KOPT-K1 (cell line): ENCODE measurements around the gene TMEM94.

Source experiments
- H3K27ac ChIP-seq: fragments of 200-600 bp; sonication (generic); 2 replicates; pipeline ENCODE4 v1.5.1; 2016; ENCODE audit warnings: antibody characterized with exemption, mild to moderate bottlenecking, low read depth, low read length; ENCODE audit not compliant: poor library complexity, severe bottlenecking
- H3K36me3 ChIP-seq: fragments of 200-600 bp; sonication (generic); 2 replicates; pipeline ENCODE4 v1.5.1; 2017; ENCODE audit warnings: antibody characterized with exemption, mild to moderate bottlenecking, low read length, moderate library complexity; ENCODE audit not compliant: insufficient read depth
- H3K9me3 ChIP-seq: fragments of 200-600 bp; sonication (generic); 2 replicates; pipeline ENCODE4 v1.5.1; 2017; ENCODE audit warnings: antibody characterized with exemption, low read length, mild to moderate bottlenecking; ENCODE audit not compliant: insufficient read depth, poor library complexity, severe bottlenecking

The TMEM94 gene

DNA sequence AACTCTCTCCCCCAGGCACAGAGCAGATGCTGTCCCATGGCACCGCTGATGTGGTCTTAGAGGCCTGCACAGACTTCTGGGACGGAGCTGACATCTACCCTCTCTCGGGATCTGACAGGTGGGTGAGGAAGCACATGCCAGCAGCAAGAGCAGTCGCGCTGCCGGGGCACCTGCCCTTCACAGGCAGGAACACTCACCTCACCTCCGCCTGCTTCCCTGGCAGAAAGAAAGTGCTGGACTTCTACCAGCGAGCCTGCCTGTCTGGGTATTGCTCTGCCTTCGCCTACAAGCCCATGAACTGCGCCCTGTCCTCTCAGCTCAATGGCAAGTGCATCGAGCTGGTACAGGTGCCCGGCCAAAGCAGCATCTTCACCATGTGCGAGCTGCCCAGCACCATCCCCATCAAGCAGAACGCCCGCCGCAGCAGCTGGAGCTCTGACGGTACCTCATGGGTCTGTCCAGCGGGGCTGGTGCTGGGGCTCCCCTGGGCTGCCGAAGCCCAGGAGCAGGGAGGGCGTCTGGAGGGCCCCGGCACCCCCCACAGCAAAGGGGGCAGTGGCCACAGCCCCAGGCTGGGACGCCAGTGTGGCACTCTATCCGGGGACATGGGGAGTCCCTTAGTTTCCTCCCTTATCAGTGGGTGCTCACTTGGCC, 37.2 kb downstream of the TMEM94 start:
- Histone ChIP-seq H3K27ac (no peak overlapping the region), H3K9me3 (no peaks in the 10 kb centered on the region), H3K36me3 (peaks cover 87% of the 10 kb centered on the region)

DNA sequence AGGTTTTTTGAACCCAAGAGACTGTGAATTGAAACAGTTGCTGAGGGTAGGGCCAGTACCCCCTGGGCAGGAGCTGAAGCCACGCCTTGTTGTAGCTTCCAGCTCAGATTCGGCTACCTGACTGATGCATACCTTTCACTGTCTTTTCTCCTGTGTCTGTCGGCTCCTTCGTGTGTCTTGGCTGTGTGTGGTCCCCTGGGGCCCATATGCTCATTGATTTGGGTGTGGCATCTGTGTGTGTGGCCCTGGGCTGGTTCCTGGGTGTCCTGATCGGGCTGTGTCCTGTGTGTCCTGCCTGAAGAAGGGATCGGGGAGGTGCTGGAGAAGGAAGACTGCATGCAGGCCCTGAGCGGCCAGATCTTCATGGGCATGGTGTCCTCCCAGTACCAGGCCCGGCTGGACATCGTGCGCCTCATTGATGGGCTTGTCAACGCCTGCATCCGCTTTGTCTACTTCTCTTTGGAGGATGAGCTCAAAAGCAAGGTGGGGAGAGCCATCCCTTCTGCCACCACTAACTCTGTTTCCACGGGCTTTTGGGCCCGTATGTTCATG, 38.0 kb downstream of the TMEM94 start:
- H3K36me3 ChIP-seq: peaks cover 95% of the 10 kb centered on the region
- H3K9me3 ChIP-seq: no peaks in the 10 kb centered on the region
- no peak overlapping the region for H3K27ac ChIP-seq

DNA sequence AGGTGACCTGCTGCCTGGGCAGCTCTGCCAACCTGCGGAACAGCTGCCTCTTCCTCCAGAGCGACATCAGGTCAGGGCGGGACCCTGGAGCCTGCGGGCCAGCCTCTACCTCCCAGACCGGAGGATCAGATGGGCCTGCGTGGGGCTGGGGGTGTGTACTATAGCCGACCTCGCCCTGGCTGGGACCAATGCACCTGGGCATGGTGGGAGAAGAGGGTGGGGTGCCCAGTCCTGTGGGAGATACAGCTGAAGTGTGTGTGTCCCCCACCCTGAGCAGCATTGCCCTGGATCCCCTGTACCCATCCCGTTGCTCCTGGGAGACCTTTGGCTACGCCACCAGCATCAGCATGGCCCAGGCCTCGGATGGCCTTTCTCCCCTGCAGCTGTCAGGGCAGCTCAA, 39.6 kb downstream of the TMEM94 start:
- Histone ChIP-seq H3K36me3 (peaks cover 100% of the 10 kb centered on the region), H3K27ac (no peak overlapping the region), H3K9me3 (no peaks in the 10 kb centered on the region)

DNA sequence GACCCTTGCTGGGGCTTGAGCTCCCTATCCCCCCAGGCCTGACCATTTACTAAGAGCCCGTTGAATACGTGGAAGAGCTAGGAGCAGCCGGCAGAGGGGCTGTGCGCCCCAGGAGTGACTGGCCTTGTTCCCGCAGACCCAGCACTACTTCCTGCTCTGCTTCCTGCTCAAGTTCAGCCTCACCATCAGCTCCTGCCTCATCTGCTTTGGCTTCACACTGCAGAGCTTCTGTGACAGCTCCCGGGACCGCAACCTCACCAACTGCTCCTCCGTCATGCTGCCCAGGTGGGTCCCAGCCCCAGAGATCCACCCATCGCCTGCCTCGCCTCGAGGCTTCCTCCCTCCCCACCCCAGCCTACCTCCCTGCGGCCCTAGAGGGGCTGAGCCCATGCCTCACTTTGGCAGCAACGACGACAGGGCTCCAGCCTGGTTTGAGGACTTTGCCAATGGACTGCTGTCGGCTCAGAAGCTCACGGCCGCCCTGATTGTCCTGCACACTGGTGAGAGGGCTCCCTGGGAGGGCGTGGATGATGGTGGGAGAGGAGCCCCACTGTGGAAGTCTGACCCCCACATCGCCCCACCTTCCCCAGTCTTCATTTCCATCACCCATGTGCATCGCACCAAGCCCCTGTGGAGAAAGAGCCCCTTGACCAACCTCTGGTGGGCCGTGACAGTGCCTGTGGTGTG, 41.7 kb downstream of the TMEM94 start:
- no peaks in the 10 kb centered on the region for H3K9me3 ChIP-seq
- H3K36me3 ChIP-seq: peaks cover 95% of the 10 kb centered on the region
- H3K27ac ChIP-seq: no peak overlapping the region

DNA sequence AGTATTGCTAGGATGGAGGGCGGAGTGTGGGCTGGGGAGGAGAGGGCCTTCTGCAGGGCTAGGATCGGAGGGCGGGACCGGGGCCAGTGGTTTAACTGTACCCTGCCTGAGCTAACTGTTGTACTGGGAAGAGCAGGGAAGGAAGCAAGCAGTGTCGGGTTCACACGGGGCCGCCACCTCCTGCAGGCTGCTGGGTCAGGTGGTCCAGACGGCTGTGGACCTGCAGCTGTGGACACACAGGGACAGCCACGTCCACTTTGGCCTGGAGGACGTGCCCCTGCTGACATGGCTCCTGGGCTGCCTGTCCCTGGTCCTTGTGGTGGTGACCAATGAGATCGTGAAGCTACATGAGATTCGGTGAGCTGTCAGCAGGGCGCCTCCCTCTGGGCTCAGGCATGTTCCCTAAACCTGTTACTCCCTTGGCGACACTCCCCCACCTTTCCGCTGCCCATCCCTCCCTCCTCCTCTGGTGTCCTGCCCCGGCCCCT, 42.3 kb downstream of the TMEM94 start:
- no peak overlapping the region for H3K27ac ChIP-seq
- H3K9me3 ChIP-seq: no peaks in the 10 kb centered on the region
- H3K36me3 ChIP-seq: peaks cover 94% of the 10 kb centered on the region

DNA sequence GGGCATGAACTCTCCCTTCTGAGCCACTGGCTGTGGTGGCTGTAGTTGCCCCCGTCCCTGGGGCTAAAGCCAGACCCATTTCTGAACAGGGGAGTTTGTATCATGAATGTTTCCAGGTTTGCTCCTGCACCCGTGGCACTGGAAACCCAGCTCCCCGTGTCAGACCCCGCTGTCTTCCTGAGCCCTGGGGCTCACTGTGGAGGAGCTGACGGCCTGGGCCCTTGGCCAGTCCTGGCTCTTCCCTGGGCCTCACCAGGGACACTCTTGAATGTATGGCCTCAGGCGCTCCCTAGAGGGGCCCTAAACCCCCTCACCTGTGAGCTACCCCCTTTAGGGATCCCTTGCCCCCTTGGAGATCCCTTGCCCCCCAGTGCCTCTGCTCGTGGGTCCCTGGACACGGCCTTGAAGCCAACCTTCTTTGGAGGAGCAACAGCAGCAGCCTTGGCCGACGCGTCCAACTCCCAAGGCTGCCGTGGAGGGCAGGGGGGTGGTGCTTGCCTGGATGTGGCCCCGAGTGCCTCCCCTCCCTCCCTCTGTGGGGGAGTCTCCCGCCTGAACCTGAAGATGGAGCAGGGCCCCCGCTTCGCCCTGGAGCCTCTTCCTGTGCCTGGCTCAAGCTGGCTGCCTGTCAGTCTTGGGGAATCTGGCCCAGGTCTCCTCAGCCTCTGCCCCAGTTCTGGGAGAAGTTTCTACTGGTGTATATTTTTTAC, 43.0 kb downstream of the TMEM94 start:
- H3K36me3 ChIP-seq: peaks cover 91% of the 10 kb centered on the region
- no peaks in the 10 kb centered on the region for H3K9me3 ChIP-seq
- H3K27ac ChIP-seq: no peak overlapping the region

DNA sequence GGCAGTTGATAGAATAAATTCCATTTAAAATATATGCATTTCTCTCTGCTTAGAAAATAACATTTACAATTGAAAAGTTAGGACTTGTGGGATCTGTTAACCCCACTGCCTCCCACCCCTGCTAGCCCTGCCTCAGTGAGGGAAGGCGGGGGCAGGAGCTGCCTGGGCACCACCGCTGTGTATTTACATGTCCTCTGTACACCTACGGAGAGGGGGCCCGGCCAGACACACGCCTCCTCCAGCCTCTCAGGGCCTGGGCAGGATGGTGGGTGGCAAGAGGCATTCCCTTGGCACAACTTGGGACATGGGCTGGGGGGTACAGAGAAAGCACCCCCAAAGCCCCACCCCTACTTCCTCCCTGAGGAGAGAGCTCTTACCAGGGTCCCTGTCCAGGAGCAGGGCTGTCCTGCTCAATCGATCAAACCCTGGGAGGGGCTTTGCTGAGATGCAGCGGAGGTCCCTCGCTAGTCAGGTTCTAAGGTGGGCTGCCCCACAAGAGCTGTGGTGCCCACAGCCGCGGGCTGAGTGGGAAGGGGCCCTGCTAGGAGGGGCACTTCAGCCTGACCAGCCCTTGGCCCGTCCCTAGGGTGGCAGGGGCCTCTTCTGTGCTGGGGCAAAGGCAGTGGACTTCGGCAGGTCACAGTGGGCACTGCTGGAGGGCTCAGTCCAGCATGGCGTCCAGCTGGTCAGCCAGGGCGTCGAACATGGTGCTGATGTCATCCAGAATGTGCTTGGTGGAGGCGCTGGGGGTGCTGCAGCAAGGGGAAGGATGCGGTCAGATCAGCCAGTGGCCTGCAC, 44.2 kb downstream of the TMEM94 start:
- H3K36me3 ChIP-seq: peaks cover 86% of the 10 kb centered on the region

DNA sequence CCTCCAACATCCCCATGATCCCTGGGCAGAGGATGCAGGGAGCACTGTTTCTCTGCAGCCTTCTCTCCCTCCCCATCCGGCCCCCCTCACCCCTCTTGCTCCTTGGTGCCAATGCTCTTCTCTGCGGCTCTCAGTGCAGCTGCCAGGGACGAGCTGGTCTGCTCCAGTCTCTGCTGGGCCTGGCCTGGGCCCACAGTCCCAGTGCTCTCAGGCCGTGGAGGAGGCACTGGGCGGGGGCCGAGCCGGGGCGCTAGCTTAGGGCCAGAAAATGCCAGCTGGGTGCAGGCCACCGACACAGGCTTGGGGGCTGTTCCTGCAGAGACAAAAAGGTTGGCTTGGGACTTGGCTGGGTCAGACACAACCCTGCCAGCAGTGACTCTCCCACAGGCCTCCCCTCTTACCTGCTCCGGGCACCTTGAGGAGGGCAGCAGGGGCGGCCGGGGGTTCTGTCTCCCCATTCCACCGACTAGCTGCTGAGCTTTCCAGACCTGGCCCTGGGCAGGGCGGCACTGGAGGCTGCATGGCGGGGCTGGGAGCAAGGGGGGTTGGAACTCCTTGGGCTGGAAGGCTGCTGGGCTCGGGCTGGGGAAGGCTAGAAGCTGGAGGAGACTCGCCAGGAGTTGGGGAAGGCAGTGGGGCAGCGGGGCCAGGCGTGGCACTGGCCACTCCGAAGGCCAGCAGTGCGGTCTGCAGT, 45.1 kb downstream of the TMEM94 start:
- H3K36me3 ChIP-seq: peaks cover 85% of the 10 kb centered on the region; the same call in 1 of the 2 replicates
- no peak overlapping the region for H3K27ac ChIP-seq
- no peaks in the 10 kb centered on the region for H3K9me3 ChIP-seq

More for the DNA sequence above, 44.2 kb downstream of the TMEM94 start:
- Histone ChIP-seq H3K27ac (no peak overlapping the region), H3K9me3 (no peaks in the 10 kb centered on the region)

DNA sequence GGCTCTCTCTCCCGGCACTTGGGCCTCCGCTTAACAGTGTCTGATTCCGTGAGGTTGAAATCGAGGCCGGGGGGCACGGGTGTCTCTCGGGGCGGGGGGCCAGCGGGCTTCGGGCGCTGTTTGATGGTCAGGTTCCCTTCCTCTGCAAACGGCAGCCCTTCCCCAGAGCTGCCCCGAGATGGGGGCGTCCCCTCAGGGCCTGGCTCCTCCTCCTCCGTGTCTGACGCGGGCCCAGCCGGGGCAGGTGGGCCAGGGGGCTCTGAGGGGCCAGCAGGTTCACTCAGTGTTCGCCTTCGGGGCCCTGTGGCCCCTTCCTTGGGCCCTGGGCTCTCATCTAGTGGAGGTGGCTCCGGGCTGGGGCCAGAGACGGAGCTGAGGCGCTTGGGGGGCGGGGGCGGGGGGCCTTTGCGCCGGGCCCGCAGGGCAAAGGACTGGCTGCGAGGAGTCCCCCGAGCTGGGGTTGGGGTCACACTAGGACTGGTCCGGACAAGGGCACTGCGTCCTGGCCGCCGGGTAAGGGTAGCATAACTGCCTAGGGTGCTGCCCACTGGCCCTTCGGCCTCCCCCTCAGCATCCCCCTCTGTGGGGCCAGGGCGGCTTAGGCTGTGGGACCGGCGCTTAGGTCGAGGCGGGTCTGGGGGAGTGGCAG, 45.8 kb downstream of the TMEM94 start:
- H3K36me3 ChIP-seq: peaks cover 84% of the 10 kb centered on the region; the same call in 1 of the 2 replicates
- no peaks in the 10 kb centered on the region for H3K9me3 ChIP-seq

DNA sequence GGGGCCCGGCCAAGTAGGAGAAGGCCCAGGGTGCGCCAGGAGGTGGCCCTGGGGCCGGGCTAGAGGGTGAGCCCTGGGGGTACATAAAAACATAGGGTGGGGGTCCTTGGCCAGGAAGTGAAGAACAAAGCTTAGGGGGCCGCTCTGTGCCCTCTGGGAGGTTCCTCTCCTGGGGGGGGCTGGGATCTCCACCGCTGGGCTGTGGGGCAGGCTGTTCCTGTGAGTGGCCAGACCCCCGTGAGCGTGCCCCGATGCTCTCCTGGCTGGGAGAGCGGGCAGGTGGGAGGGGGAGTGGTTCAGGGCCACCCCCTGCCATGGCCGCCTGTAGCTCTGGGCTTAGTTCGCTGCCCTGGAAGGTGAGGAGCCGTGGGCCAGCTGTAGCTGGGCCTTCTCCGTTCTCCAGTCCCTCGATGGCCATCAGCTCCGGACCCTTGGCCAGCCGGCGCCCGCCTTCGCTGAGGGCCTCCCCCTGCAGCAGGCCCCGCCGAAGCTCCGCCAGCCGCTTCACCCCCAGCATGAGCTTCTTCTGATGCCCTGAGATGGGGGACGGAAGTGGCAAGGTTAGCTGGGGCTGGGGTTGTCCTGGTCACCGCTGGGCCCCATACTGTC, 46.4 kb downstream of the TMEM94 start:
- H3K36me3 ChIP-seq: peaks cover 78% of the 10 kb centered on the region; the same call in 1 of the 2 replicates
- H3K27ac ChIP-seq: no peak overlapping the region
- H3K9me3 ChIP-seq: no peaks in the 10 kb centered on the region

More for the DNA sequence above, 45.8 kb downstream of the TMEM94 start:
- no peak overlapping the region for H3K27ac ChIP-seq

DNA sequence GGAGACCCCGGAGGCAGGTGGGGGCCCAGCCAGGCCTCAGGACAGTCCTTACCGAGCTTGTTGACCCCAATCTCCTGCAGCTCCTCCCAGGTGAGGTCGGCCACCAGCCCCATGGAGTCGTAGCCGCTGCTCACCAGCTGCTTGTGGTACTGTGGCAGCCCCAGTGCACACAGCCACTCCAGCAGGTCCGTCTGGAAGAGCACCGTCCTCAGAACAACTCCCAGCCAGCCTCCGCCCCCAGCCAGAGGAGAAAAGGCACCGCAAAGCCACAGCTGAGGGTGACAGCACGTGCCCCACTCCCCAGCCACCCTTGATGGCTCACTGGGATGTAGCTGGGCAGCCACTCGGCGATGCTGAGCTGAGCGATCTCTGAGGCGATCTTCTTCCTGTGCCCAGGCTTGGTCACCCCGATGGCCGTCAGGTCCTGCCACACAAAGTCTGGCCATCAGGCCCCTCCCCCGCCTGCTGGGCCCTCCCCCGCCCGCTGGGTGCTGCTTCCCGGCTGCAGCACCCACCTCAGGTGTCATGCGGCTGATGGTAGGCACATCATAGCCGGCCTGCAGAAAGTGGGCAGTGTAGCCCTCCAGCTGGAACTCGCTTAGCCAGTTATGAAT, 47.0 kb downstream of the TMEM94 start:
- Histone ChIP-seq H3K27ac (no peak overlapping the region), H3K9me3 (no peaks in the 10 kb centered on the region), H3K36me3 (peaks cover 72% of the 10 kb centered on the region; the same call in 1 of the 2 replicates)

DNA sequence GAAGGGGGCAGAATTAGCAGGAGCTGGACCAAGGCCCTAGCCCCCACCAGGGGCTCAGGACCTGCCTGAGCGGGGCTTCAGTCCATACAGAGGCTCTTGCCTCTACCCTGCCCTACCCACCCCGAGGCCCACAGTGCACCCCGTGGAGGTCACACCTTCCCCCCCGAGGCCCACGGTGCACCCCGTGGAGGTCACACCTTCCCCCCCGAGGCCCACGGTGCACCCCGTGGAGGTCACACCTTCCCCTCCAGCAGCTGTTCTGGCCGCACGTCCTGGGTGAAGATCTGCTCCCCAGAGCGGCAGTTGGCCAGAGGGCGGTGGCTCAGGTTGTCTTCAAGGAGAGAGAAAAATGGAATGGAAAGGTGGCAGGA, 47.5 kb downstream of the TMEM94 start:
- Histone ChIP-seq H3K27ac (no peak overlapping the region), H3K9me3 (no peaks in the 10 kb centered on the region), H3K36me3 (peaks cover 69% of the 10 kb centered on the region; the same call in 1 of the 2 replicates)
